Neural cell (in vitro differentiated cells): ENCODE data around the gene TTC9B. TPM values are rescaled to one million over a fixed set of nuclear protein-coding genes. Genes with fewer than 3 reads are reported as not detected.

ENCODE experiments used
- H2AFZ ChIP-seq: fragments of 200-600, 300-800 bp; sonication (generic), shearing (Covaris generic); 2 replicates; pipeline ENCODE4 v1.6.0; 2014; ENCODE audit warnings: low read depth, mild to moderate bottlenecking, antibody characterized with exemption, low read length, moderate library complexity
- H3F3A ChIP-seq: fragments of 200-600 bp; shearing (Covaris generic); 2 replicates; pipeline ENCODE4 v1.6.1; 2016; ENCODE audit warnings: mild to moderate bottlenecking, moderate library complexity, mixed read lengths, antibody characterized with exemption, low read length; ENCODE audit not compliant: insufficient read depth, poor library complexity, severe bottlenecking
- H3K27ac ChIP-seq: fragments of 200-600, 300-800 bp; sonication (generic), shearing (Covaris generic); 2 replicates; pipeline ENCODE4 v1.5.1; 2014; ENCODE audit warnings: mild to moderate bottlenecking, low read length, moderate library complexity
- H3K27me3 ChIP-seq: fragments of 300-800, 200-600 bp; sonication (generic), shearing (Covaris generic); 2 replicates; pipeline ENCODE4 v1.6.0; 2014; ENCODE audit warnings: mild to moderate bottlenecking, low read depth, low read length, moderate library complexity; ENCODE audit not compliant: insufficient read depth
- H3K36me3 ChIP-seq: fragments of 300-800, 200-600 bp; sonication (generic), shearing (Covaris generic); 2 replicates; pipeline ENCODE4 v1.5.1; 2014; ENCODE audit warnings: mild to moderate bottlenecking, antibody characterized with exemption, low read length, moderate library complexity; ENCODE audit not compliant: insufficient read depth
- H3K4me2 ChIP-seq: fragments of 300-800, 200-600 bp; sonication (generic), shearing (Covaris generic); 2 replicates; pipeline ENCODE4 v1.6.0; 2014; ENCODE audit warnings: mild to moderate bottlenecking, low read length
- H3K4me3 ChIP-seq: fragments of 300-800, 200-600 bp; sonication (generic), shearing (Covaris generic); 2 replicates; pipeline ENCODE4 v1.5.1; 2014; ENCODE audit warnings: mild to moderate bottlenecking, low read length, moderate library complexity
- H3K79me2 ChIP-seq: fragments of 200-600 bp; shearing (Covaris generic); replicated peaks from 2 replicates; pipeline ENCODE4 v1.6.0; 2014; ENCODE audit warnings: mild to moderate bottlenecking, low read length, moderate library complexity; ENCODE audit not compliant: insufficient read depth
- H3K9ac ChIP-seq: fragments of 300-800, 200-600 bp; sonication (generic), shearing (Covaris generic); 2 replicates; pipeline ENCODE4 v1.6.1; 2016; ENCODE audit warnings: mild to moderate bottlenecking, low read length, mixed read lengths
- H3K9me2 ChIP-seq: fragments of 200-600 bp; shearing (Covaris generic); 2 replicates; pipeline ENCODE4 v1.6.1; 2016; ENCODE audit warnings: mild to moderate bottlenecking, low read length, mixed read lengths; ENCODE audit not compliant: insufficient read depth
- H3K9me3 ChIP-seq: fragments of 200-600, 300-800 bp; sonication (generic), shearing (Covaris generic); 2 replicates; pipeline ENCODE4 v1.6.1; 2016; ENCODE audit warnings: mild to moderate bottlenecking, mixed run types, low read length, moderate library complexity, mixed read lengths
- H4K20me1 ChIP-seq: fragments of 200-600 bp; shearing (Covaris generic); 2 replicates; pipeline ENCODE4 v1.6.1; 2016; ENCODE audit warnings: mild to moderate bottlenecking, mixed run types; ENCODE audit not compliant: insufficient read depth
- CTCF ChIP-seq: fragments of 450-650 bp; IDR thresholded peaks from 2 replicates; pipeline ENCODE4 v1.5.1; 2014; ENCODE audit warnings: antibody characterized with exemption, mild to moderate bottlenecking, moderate library complexity; ENCODE audit not compliant: poor library complexity, severe bottlenecking
- EP300 ChIP-seq: fragments of 450-650 bp; conservative IDR thresholded peaks from 2 replicates; pipeline ENCODE4 v1.6.1; 2014; ENCODE audit warnings: antibody characterized with exemption, mild to moderate bottlenecking, moderate library complexity; ENCODE audit not compliant: poor library complexity, severe bottlenecking
- EZH2 ChIP-seq: fragments of 200-600, 300-800 bp; shearing (Covaris generic), sonication (generic); IDR thresholded peaks from 2 replicates; pipeline ENCODE4 v1.6.1; 2014; ENCODE audit warnings: antibody characterized with exemption, low read length, borderline replicate concordance, mild to moderate bottlenecking; ENCODE audit not compliant: insufficient read depth, poor library complexity, severe bottlenecking
- MXI1 ChIP-seq: fragments of 450-650 bp; conservative IDR thresholded peaks from 2 replicates; pipeline ENCODE4 v1.6.1; 2014; ENCODE audit warnings: antibody characterized with exemption, mild to moderate bottlenecking; ENCODE audit not compliant: poor library complexity, severe bottlenecking
- POLR2AphosphoS5 ChIP-seq: IDR thresholded peaks from 2 replicates; pipeline ENCODE4 v1.6.1; 2012
- RAD21 ChIP-seq: fragments of 450-650 bp; conservative IDR thresholded peaks from 2 replicates; pipeline ENCODE4 v1.6.1; 2014; ENCODE audit warnings: antibody characterized with exemption, mild to moderate bottlenecking, moderate library complexity
- REST ChIP-seq: IDR thresholded peaks from 2 replicates; pipeline ENCODE4 v1.6.1; 2012; ENCODE audit warnings: borderline replicate concordance
- SMC3 ChIP-seq: fragments of 450-650 bp; conservative IDR thresholded peaks from 2 replicates; pipeline ENCODE4 v1.6.1; 2014; ENCODE audit warnings: antibody characterized with exemption, mild to moderate bottlenecking, moderate library complexity; ENCODE audit not compliant: poor library complexity
- TAF1 ChIP-seq: IDR thresholded peaks from 2 replicates; pipeline ENCODE4 v1.6.1; 2012; ENCODE audit warnings: low read depth
- polyA plus RNA-seq: library from polyadenylated mRNA; depleted of rRNA; stranded (reverse); fragments of >200 nt; gene quantifications from 2 replicates; pipeline ENCODE4 v1.2.3, GENCODE V29; 2014

Gene TTC9B
- polyA plus RNA-seq, 1 donor from 2014 or later = 111 TPM

- no peak overlapping the region for H3K9ac ChIP-seq
- H3K27me3 ChIP-seq = no peaks in the 10 kb centered on the region
- H4K20me1 ChIP-seq = no peaks in the 10 kb centered on the region
- H2AFZ ChIP-seq = no peak overlapping the region
- H3K36me3 ChIP-seq = no peaks in the 10 kb centered on the region
- no peak overlapping the region for H3K27ac ChIP-seq
- H3K9me2 ChIP-seq = no peaks in the 10 kb centered on the region
- H3K79me2 ChIP-seq = no peaks in the 10 kb centered on the region
- H3F3A ChIP-seq = no peaks in the 10 kb centered on the region
- no peak overlapping the region for H3K4me3 ChIP-seq
- TF ChIP-seq RAD21 (no peak), SMC3 (no peak), POLR2AphosphoS5 (no peak), EZH2 (no peak), MXI1 (no peak)
- no peak overlapping the region for H3K4me2 ChIP-seq
- H3K9me3 ChIP-seq = no peaks in the 10 kb centered on the region
These were observed 48.9 kb upstream of the TTC9B start for GRCh38 chr19:40266912-40267600.

GRCh38 chr19:40266119-40266518 is 47.9 kb upstream of the TTC9B start:
- H3K4me2 ChIP-seq = no peak overlapping the region
- no peak overlapping the region for H3K9ac ChIP-seq
- H3K27ac ChIP-seq = no peak overlapping the region
- no peaks in the 10 kb centered on the region for H3K79me2 ChIP-seq
- no peaks in the 10 kb centered on the region for H3K9me2 ChIP-seq
- no peaks in the 10 kb centered on the region for H4K20me1 ChIP-seq
- no peaks in the 10 kb centered on the region for H3F3A ChIP-seq
- no peak for TF ChIP-seq EP300
- no peak for TF ChIP-seq SMC3
- TF ChIP-seq TAF1 = no peak
- no peak for TF ChIP-seq POLR2AphosphoS5
- no peak for TF ChIP-seq REST
- no peak for TF ChIP-seq EZH2
- no peak for TF ChIP-seq RAD21
- no peak for TF ChIP-seq CTCF
- TF ChIP-seq MXI1 = no peak
- H3K4me3 ChIP-seq = no peak overlapping the region
- H3K36me3 ChIP-seq = no peaks in the 10 kb centered on the region
- H2AFZ ChIP-seq = no peak overlapping the region
- H3K27me3 ChIP-seq = no peaks in the 10 kb centered on the region
- no peaks in the 10 kb centered on the region for H3K9me3 ChIP-seq

- H3K36me3 ChIP-seq = no peaks in the 10 kb centered on the region
- H3K9me3 ChIP-seq = no peaks in the 10 kb centered on the region
- no peak overlapping the region for H3K9ac ChIP-seq
- no peaks in the 10 kb centered on the region for H3K27me3 ChIP-seq
- H4K20me1 ChIP-seq = no peaks in the 10 kb centered on the region
- no peak overlapping the region for H3K4me2 ChIP-seq
- no peak for TF ChIP-seq TAF1
- no peak for TF ChIP-seq RAD21
- TF ChIP-seq EP300 = no peak
- no peak for TF ChIP-seq CTCF
- no peak for TF ChIP-seq MXI1
- TF ChIP-seq EZH2 = no peak
- TF ChIP-seq SMC3 = no peak
- no peak for TF ChIP-seq REST
- no peak for TF ChIP-seq POLR2AphosphoS5
- no peaks in the 10 kb centered on the region for H3F3A ChIP-seq
- H2AFZ ChIP-seq = no peak overlapping the region
- no peak overlapping the region for H3K4me3 ChIP-seq
- no peaks in the 10 kb centered on the region for H3K79me2 ChIP-seq
- H3K27ac ChIP-seq = no peak overlapping the region
- H3K9me2 ChIP-seq = no peaks in the 10 kb centered on the region
These were observed 47.5 kb upstream of the TTC9B start for GRCh38 chr19:40265763-40266099.
